ENCODE measurements around the gene MRPL10.

MRPL10 gene

DNA sequence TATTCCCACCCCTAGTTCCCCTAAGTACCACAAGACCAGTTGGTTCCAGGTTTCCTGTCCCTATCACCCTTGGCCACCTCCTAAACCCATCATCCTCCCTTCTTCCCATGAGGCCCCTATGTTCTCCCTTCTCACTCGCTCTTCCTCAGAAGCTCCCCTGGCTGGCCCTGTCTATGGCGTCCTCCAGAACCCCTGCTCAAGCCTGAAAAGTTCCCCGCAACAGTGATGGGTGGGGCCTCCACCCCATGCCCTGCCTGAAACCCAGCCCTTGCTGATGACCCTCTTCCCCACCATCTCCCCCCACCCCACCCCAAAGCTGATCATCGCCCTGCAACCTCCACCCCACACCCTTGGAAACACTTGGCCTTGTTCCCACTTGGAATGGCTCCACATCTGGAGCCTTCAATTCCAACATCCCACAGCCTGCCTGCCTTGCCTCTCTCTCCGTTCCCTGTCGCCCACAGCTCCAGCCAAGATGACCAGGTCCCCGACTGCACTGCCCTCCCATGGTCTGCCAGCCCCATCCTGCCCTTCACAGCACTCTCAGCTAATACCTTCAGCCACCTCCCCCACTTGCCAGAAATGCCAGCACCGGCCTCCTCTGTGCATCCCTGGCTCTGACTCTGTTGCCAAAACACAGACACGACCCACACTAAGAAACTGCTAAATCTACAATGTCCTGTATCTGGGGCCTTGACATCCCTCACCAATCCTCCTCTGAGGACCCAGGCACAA is 20.3 kb downstream of the MRPL10 start:
- TF ChIP-seq, protein P1, sequence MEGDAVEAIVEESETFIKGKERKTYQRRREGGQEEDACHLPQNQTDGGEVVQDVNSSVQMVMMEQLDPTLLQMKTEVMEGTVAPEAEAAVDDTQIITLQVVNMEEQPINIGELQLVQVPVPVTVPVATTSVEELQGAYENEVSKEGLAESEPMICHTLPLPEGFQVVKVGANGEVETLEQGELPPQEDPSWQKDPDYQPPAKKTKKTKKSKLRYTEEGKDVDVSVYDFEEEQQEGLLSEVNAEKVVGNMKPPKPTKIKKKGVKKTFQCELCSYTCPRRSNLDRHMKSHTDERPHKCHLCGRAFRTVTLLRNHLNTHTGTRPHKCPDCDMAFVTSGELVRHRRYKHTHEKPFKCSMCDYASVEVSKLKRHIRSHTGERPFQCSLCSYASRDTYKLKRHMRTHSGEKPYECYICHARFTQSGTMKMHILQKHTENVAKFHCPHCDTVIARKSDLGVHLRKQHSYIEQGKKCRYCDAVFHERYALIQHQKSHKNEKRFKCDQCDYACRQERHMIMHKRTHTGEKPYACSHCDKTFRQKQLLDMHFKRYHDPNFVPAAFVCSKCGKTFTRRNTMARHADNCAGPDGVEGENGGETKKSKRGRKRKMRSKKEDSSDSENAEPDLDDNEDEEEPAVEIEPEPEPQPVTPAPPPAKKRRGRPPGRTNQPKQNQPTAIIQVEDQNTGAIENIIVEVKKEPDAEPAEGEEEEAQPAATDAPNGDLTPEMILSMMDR (IDR thresholded peaks at IDR 0.05; ENCODE audit: low read depth, low read length, missing control alignments), result no peak
- H3K4me3 ChIP-seq (ENCODE audit: low read depth, low read length), result no peak overlapping the region
- DNase-seq (ENCODE audit: low read depth), result no peak
- in situ Hi-C loops (cut with HindIII; ENCODE audit: low sequenced_read_pairs), result no loop called here

DNA sequence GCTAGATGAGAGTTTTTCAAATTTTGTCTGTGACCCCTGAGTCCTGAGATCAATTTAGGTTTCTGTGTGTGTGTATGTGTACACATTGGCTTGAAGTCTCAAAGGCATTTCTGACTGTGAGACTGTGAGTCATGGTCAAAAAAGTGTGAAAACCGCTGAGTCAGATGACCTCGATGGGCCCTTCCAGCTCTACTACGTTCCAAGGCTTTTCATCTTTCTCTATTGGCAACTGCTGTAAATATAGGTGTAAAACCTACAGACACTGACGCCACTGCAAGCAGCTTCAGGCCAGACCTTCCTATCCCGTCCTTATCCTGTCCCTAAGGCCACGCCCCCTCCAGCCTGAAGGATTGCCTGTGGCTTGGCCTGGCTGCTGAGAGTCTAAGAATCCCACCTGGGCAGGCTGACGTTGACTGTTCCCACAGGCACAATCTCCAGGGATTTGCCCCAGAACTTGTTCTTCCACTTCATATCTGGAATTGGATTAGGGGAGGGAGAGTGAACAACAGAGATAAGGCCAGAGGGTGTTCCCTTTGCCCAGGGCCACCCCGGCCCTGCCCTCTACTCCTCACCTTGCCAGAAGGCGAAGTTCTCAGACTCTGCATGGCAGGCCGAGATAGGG is 21.0 kb downstream of the MRPL10 start:
- peak; percentile 86 for DNase-seq (ENCODE audit: low read depth)

DNA sequence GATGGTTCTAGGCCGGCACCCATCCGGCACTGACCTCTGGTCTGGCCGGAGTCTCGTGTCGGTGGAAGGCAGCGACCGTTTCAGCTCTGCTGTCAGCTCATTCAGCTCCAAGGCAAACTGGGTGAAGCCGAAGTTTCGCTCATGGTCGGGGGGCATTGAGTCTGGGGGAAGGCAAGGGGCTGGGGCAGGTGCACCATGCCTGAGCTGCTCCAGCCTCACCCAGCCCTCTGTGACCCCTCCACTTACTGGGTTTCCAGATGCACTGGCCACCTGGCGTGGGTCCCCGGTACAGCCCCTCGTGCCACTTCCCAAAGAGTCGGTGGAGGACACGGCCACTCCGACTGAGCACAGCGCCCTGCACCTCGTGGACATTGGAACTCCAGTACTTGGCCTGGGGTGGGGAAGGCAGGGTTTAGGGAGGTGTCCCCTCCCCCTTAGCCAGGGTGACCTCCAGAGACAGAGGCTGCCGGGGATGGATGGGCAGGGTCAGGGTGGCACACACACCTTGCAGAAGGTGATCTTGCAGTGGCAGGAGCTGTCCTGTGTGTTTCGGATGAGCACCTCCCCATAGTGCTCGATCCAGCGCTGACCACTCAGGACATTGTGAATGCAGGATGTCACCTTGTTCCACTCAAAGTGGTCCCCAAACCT is 22.4 kb downstream of the MRPL10 start:
- no peak for DNase-seq (ENCODE audit: low read depth)
- no peak overlapping the region for H3K4me3 ChIP-seq (ENCODE audit: low read depth, low read length)
- in situ Hi-C loops (cut with HindIII; ENCODE audit: low sequenced_read_pairs), result no loop called here
- TF ChIP-seq, protein P1 (IDR thresholded peaks at IDR 0.05; ENCODE audit: low read depth, low read length, missing control alignments), result no peak

More for the DNA sequence above, 21.0 kb downstream of the MRPL10 start:
- in situ Hi-C loops (cut with HindIII; ENCODE audit: low sequenced_read_pairs), result no loop called here
- H3K4me3 ChIP-seq (ENCODE audit: low read depth, low read length), result no peak overlapping the region
- TF ChIP-seq, protein P1 (IDR thresholded peaks at IDR 0.05; ENCODE audit: low read depth, low read length, missing control alignments), result no peak

DNA sequence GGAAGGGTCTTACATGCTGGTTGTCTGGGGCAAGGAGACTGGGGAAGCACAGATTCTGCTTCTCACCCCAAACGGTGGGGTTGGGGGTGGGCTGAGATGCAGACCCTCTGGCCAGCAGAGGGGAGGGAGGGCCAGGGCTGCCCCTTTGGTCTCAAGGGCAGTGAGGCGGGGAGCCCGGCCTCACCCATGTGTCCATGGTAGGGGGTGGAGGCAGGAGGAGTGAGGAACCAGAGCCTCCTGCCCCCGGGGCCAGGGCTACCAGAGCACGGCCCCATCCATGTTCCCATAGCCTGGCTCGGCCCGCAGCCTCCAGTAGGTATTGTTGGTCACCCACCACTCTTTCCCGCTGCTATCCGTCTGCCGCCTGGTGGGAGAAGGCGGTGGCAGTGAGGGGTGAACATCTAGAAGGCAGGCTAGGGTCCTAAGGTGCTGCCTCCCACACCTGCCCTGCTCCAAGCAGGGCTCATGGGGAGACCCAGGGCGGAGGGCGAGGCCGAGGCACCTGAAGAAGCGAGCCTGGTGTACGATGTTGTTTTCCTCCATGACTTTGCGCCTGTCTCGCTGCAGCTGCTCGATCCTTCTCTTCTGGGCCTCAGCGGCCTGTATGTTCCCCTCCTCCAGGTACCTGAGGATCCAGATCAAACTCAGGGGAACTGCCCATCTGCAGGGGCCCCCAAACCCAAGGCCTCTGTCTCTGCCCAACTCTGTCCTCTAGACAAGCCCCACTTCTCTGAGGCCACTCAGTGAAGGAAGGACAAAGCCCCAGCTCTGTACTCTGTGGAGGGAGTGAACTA is 23.1 kb downstream of the MRPL10 start:
- in situ Hi-C loops (cut with HindIII; ENCODE audit: low sequenced_read_pairs), result no loop called here
- no peak for DNase-seq (ENCODE audit: low read depth)
- TF ChIP-seq, protein P1 (IDR thresholded peaks at IDR 0.05; ENCODE audit: low read depth, low read length, missing control alignments), result no peak
- H3K4me3 ChIP-seq (ENCODE audit: low read depth, low read length), result no peak overlapping the region

DNA sequence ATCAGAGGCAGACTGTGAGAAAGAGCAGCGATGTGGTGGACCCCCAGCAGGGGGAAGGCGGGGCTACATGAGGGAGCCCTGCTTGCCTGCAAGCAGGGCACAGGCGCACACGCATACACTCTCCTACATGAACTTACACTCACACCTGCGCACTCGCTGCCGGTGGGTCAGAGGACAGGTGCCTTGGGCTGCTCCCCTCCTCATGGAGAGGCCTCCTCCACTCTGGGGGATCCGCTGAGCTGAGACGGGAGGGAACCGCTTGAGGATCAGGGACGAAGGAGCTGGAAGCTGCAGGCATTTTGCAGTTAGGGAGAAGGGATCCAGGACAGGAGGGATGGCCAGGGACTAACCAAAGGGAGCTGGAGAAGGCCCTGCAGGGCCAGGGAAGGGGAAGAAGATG is 23.9 kb downstream of the MRPL10 start:
- in situ Hi-C loops (cut with HindIII; ENCODE audit: low sequenced_read_pairs), result no loop called here
- H3K4me3 ChIP-seq (ENCODE audit: low read depth, low read length), result no peak overlapping the region
- DNase-seq (ENCODE audit: low read depth), result no peak
- TF ChIP-seq, protein P1 (IDR thresholded peaks at IDR 0.05; ENCODE audit: low read depth, low read length, missing control alignments), result no peak

DNA sequence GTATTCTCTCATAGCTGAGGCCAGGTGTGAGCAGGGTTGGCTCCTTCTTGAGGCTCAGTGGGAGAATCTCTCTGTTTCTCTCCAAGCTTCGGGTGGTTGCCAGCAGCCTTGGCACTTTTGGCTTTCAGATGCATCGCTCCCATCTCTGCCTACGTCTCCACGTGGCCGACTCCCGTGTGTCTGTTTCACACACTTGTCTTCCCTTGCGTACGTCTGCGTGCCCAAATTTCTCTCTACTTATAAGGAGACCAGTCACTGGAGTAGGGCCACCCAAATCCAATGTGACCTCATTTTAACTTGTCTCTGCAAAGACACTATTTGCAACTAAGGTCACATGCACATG is 24.5 kb downstream of the MRPL10 start:
- DNase-seq (ENCODE audit: low read depth), result no peak
- TF ChIP-seq, protein P1 (IDR thresholded peaks at IDR 0.05; ENCODE audit: low read depth, low read length, missing control alignments), result no peak
- H3K4me3 ChIP-seq (ENCODE audit: low read depth, low read length), result no peak overlapping the region
- in situ Hi-C loops (cut with HindIII; ENCODE audit: low sequenced_read_pairs), result no loop called here
